HG02981 (cell line): Measurements from ENCODE around the gene PREB.
"Not testable (repeated sequence)": the region's sequence is repeated elsewhere in the genome, so short reads cannot be mapped to it uniquely, and the experiment has no call there.

Experiments
- ATAC-seq: cut with Tn5 transposase; IDR thresholded peaks from one replicate; pipeline ENCODE4 v1.9.1; 2021; ENCODE audit warnings: mild to moderate bottlenecking, moderate library complexity; ENCODE audit not compliant: unreplicated experiment

The PREB gene

GRCh38 chr2:27133905-27134780, at the start of gene PREB:
Gene PREB, minus strand, starts transcription at chr2:27134636. Its CDS starts 215 bp downstream, at chr2:27134421.
- peak; percentile 92 for ATAC-seq

- ATAC-seq = no peak
These were observed 49.7 kb upstream of the PREB start for GRCh38 chr2:27184115-27184514.

GRCh38 chr2:27182346-27182745, 47.9 kb upstream of the PREB start:
- ATAC-seq = no peak

- ATAC-seq = no peak
These were observed 45.0 kb upstream of the PREB start for GRCh38 chr2:27179344-27180000.

- ATAC-seq = no peak
These were observed 44.0 kb upstream of the PREB start for GRCh38 chr2:27178469-27178868.

- ATAC-seq = no peak
These were observed 43.3 kb upstream of the PREB start for GRCh38 chr2:27177441-27178351.

GRCh38 chr2:27175781-27176180, 41.3 kb upstream of the PREB start:
- ATAC-seq = not testable (repeated sequence)

- ATAC-seq = no peak
These were observed 40.9 kb upstream of the PREB start for GRCh38 chr2:27175330-27175729.

GRCh38 chr2:27174638-27175037, 40.2 kb upstream of the PREB start:
- no peak for ATAC-seq

- ATAC-seq = no peak
These were observed 37.0 kb upstream of the PREB start for GRCh38 chr2:27171351-27171848.

GRCh38 chr2:27170581-27171337, 36.3 kb upstream of the PREB start:
- ATAC-seq = no peak

- ATAC-seq = no peak
These were observed 30.7 kb upstream of the PREB start for GRCh38 chr2:27164960-27165763.

- ATAC-seq = no peak
These were observed 28.0 kb upstream of the PREB start for GRCh38 chr2:27162151-27163121.

- ATAC-seq = no peak
These were observed 25.8 kb upstream of the PREB start for GRCh38 chr2:27160191-27160590.

- ATAC-seq = no peak
These were observed 24.8 kb upstream of the PREB start for GRCh38 chr2:27159271-27159670.

GRCh38 chr2:27158468-27158867, 24.0 kb upstream of the PREB start:
- ATAC-seq = no peak

GRCh38 chr2:27155069-27155520, 20.7 kb upstream of the PREB start:
- ATAC-seq = no peak

- ATAC-seq = no peak
These were observed 20.1 kb upstream of the PREB start for GRCh38 chr2:27154488-27154887.
